Peyer's patch (tissue), 4 donors: ENCODE measurements around the gene CECR2.

Experiments used
- CTCF ChIP-seq, 6 experiments: fragments of 450-650 bp in 4 of 6; fragments of 200-600 bp in 2 of 6; sonication (generic) in 1 of 6; IDR thresholded peaks; one replicate each; pipeline ENCODE4 v1.5.1; 2017 to 2019; ENCODE audit warnings: antibody characterized with exemption in 6 of 6, mild to moderate bottlenecking in 3 of 6, moderate library complexity in 1 of 6
- POLR2A ChIP-seq, 2 donors: fragments of 450-650 bp; IDR thresholded peaks; one replicate each; pipeline ENCODE4 v1.5.1; 2017; ENCODE audit warnings: antibody characterized with exemption in 2 of 2, mild to moderate bottlenecking in 2 of 2, moderate library complexity in 2 of 2

DNA sequence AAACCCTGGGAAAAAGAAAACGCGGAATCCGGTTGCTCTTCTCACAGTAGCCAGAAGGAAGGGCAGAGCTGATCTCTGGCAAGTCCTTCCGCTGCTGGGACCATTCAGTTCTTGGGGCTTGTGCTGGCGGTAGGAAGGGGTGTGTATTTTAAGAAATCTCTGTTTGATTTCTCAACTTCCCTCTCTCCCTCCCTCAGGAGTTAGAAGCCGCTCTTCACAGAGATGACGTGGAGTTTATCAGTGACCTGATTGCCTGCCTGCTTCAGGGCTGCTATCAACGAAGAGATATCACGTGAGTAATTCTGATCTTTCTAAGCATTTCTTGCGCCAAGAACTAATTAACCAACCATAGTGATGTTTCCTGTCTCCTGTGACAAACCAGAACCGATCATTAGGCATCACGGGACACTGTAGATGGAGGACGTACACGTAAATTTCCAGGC is 108.2 kb downstream of the CECR2 start:
- TF ChIP-seq CTCF (IDR thresholded peaks at IDR 0.05) (no peak), POLR2A (IDR thresholded peaks at IDR 0.05) (no peak)
